Measurements from ENCODE around the gene DDX41. TPM values are rescaled to one million over a fixed set of nuclear protein-coding genes. Genes with fewer than 3 reads are reported as not detected.

The DDX41 gene
- total RNA-seq, 1 experiment from 2014 or later: 136 TPM

- no peak for TF ChIP-seq ZSCAN18 (CRISPR knock-in tag; IDR thresholded peaks at IDR 0.05)
- TF ChIP-seq NR1H2 (CRISPR knock-in tag; IDR thresholded peaks at IDR 0.05): no peak
- no peak for TF ChIP-seq SOX15 (CRISPR knock-in tag; IDR thresholded peaks at IDR 0.05)
- TF ChIP-seq MXD4 (CRISPR knock-in tag; IDR thresholded peaks at IDR 0.05; ENCODE audit: borderline replicate concordance): no peak
- TF ChIP-seq AFF4 (CRISPR knock-in tag; IDR thresholded peaks at IDR 0.05; ENCODE audit: borderline replicate concordance): no peak
- TF ChIP-seq SMAD4 (CRISPR knock-in tag; IDR thresholded peaks at IDR 0.05): no peak
- no peak for TF ChIP-seq NR2C2 (CRISPR knock-in tag; IDR thresholded peaks at IDR 0.05)
- TF ChIP-seq SMAD3 (CRISPR knock-in tag; IDR thresholded peaks at IDR 0.05; ENCODE audit: borderline replicate concordance): no peak
- TF ChIP-seq IRF2 (CRISPR knock-in tag; IDR thresholded peaks at IDR 0.05; ENCODE audit: borderline replicate concordance, low read depth): no peak
- no peak for TF ChIP-seq ELF4 (CRISPR knock-in tag; IDR thresholded peaks at IDR 0.05; ENCODE audit: low read depth)
- TF ChIP-seq ZNF138 (CRISPR knock-in tag; conservative IDR thresholded peaks at IDR 0.05): no peak
- no peak for TF ChIP-seq USF2 (CRISPR knock-in tag; IDR thresholded peaks at IDR 0.05)
- no peak for TF ChIP-seq TP53 (CRISPR knock-in tag; IDR thresholded peaks at IDR 0.05)
- no peak for TF ChIP-seq ZNF423 (CRISPR knock-in tag; IDR thresholded peaks at IDR 0.05)
- Mint-ChIP-seq H3K9me3 (no peaks in the 10 kb centered on the region), H3K4me3 (peak overlapping the region; percentile 64; the same call in 1 of the 2 replicates), H3K4me1 (peaks cover 49% of the 10 kb centered on the region), H3K27ac (no peak overlapping the region), H3K36me3 (peaks cover 4% of the 10 kb centered on the region; the same call in 1 of the 2 replicates), H3K27me3 (ENCODE audit: low read depth) (no peaks in the 10 kb centered on the region)
- DNase-seq (ENCODE audit: low spot score): no peak
- POLR2A ChIA-PET: interaction anchor here (1.4 to 6.0 kb wide), 3 partner anchors 14 to 21 kb away, joined by 5 to 53 read pairs (median 43); partner anchors contain the start of gene PDLIM7
- no peak for ATAC-seq
- CTCF ChIA-PET: interaction anchor here (1.1 to 16.7 kb wide), 4 partner anchors 18 to 165 kb away, joined by 3 to 230 read pairs (median 16); partner anchors contain the start of gene PDLIM7
Measured at GRCh38 chr5:177474846-177475562, 41.8 kb downstream of the DDX41 start.

- H3K27me3 Mint-ChIP-seq (ENCODE audit: low read depth): no peaks in the 10 kb centered on the region
- H3K36me3 Mint-ChIP-seq: peaks cover 6% of the 10 kb centered on the region
- ATAC-seq (0 out of 2 replicates have a peak, but pooled peaks have one; percentile 0), DNase-seq (ENCODE audit: low spot score) (no peak)
- H3K9me3 Mint-ChIP-seq: no peaks in the 10 kb centered on the region
- POLR2A ChIA-PET: interaction anchor here (0.5 to 6.0 kb wide), 3 partner anchors 15 to 595 kb away, joined by 3 to 53 read pairs (median 5); partner anchors contain the start of gene PDLIM7
- H3K4me3 Mint-ChIP-seq: peak overlapping the region; percentile 64
- H3K4me1 Mint-ChIP-seq: peaks cover 56% of the 10 kb centered on the region
- H3K27ac Mint-ChIP-seq: peak overlapping the region; percentile 69
- CTCF ChIA-PET: interaction anchor here (1.1 to 16.7 kb wide), 5 partner anchors 17 to 164 kb away, joined by 3 to 230 read pairs (median 6); partner anchors contain the start of gene PDLIM7
- TF ChIP-seq SOX15 (CRISPR knock-in tag; IDR thresholded peaks at IDR 0.05) (no peak), TP53 (CRISPR knock-in tag; IDR thresholded peaks at IDR 0.05) (0 out of 2 replicates have a peak, but pooled peaks have one; percentile 24), ZNF532 (CRISPR knock-in tag; IDR thresholded peaks at IDR 0.05; ENCODE audit: borderline replicate concordance) (no peak), NFATC4 (CRISPR knock-in tag; IDR thresholded peaks at IDR 0.05) (no peak), PRDM15 (CRISPR knock-in tag; IDR thresholded peaks at IDR 0.05) (no peak), GRHL2 (CRISPR knock-in tag; IDR thresholded peaks at IDR 0.05; ENCODE audit: insufficient replicate concordance, severe bottlenecking) (no peak), TCF7 (CRISPR knock-in tag; IDR thresholded peaks at IDR 0.05; ENCODE audit: low read depth) (no peak), SMAD3 (CRISPR knock-in tag; IDR thresholded peaks at IDR 0.05; ENCODE audit: borderline replicate concordance) (no peak)
Measured at GRCh38 chr5:177474002-177474476, 42.7 kb downstream of the DDX41 start.

Data from WTC11 (cell line).